ENCODE data around the gene NSRP1.

Gene NSRP1

GRCh38 chr17:30173649-30174048, 57.0 kb downstream of the NSRP1 start:
- Histone ChIP-seq H3K27me3 (ENCODE audit: control insufficient read depth in 1 of 2, insufficient read depth in 2 of 2, low read length in 2 of 2) (no peaks in the 10 kb centered on the region), H3K4me3 (ENCODE audit: low read depth in 1 of 2, low read length in 2 of 2) (no peak overlapping the region), H3K27ac (ENCODE audit: low read depth, low read length) (no peak overlapping the region), H3K4me1 (ENCODE audit: control insufficient read depth in 1 of 2, insufficient read depth in 2 of 2, low read length in 2 of 2) (peaks cover 0 to 4% of the 10 kb centered on the region in 2 donors), H3K9me3 (ENCODE audit: control insufficient read depth in 1 of 2, low read length in 2 of 2) (no peaks in the 10 kb centered on the region), H3K9ac (ENCODE audit: low read depth in 1 of 2, low read length in 2 of 2) (no peak overlapping the region), H3K36me3 (ENCODE audit: control insufficient read depth in 1 of 2, insufficient read depth in 2 of 2, low read length in 2 of 2) (peaks cover 0 to 17% of the 10 kb centered on the region in 2 donors)

DNA sequence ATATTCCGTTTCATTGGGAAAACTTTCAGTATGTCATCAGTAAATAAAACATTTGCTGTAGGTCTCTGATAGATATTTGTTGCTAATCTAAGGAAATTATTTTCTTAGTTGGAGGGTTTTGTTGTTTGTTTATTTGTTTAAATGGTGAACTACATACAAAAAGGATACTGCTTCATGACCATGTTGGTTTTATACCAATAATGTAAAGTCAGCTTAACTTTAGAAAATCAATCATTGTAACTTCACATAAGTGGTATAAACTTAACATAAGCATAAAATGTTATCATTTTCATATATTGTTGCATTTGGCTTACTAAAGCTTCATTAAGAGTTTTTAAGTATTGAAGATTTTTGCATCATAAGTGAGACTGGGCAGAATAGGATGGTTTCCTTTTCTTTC, 57.9 kb downstream of the NSRP1 start:
- no peaks in the 10 kb centered on the region for H3K9me3 ChIP-seq (ENCODE audit: control insufficient read depth in 1 of 2, low read length in 2 of 2)
- peaks cover 0 to 4% of the 10 kb centered on the region in 2 donors for H3K4me1 ChIP-seq (ENCODE audit: control insufficient read depth in 1 of 2, insufficient read depth in 2 of 2, low read length in 2 of 2)
- peaks cover 0 to 23% of the 10 kb centered on the region in 2 donors for H3K36me3 ChIP-seq (ENCODE audit: control insufficient read depth in 1 of 2, insufficient read depth in 2 of 2, low read length in 2 of 2)
- H3K9ac ChIP-seq (ENCODE audit: low read depth in 1 of 2, low read length in 2 of 2): no peak overlapping the region
- H3K27me3 ChIP-seq (ENCODE audit: control insufficient read depth in 1 of 2, insufficient read depth in 2 of 2, low read length in 2 of 2): no peaks in the 10 kb centered on the region
- no peak overlapping the region for H3K27ac ChIP-seq (ENCODE audit: low read depth, low read length)
- H3K4me3 ChIP-seq (ENCODE audit: low read depth in 1 of 2, low read length in 2 of 2): no peak overlapping the region

GRCh38 chr17:30176855-30177254, 60.2 kb downstream of the NSRP1 start:
- Histone ChIP-seq H3K9me3 (ENCODE audit: control insufficient read depth in 1 of 2, low read length in 2 of 2) (no peaks in the 10 kb centered on the region), H3K36me3 (ENCODE audit: control insufficient read depth in 1 of 2, insufficient read depth in 2 of 2, low read length in 2 of 2) (peaks cover 0 to 44% of the 10 kb centered on the region in 2 donors), H3K4me1 (ENCODE audit: control insufficient read depth in 1 of 2, insufficient read depth in 2 of 2, low read length in 2 of 2) (peaks cover 0 to 4% of the 10 kb centered on the region in 2 donors), H3K4me3 (ENCODE audit: low read depth in 1 of 2, low read length in 2 of 2) (no peak overlapping the region), H3K9ac (ENCODE audit: low read depth in 1 of 2, low read length in 2 of 2) (no peak overlapping the region), H3K27me3 (ENCODE audit: control insufficient read depth in 1 of 2, insufficient read depth in 2 of 2, low read length in 2 of 2) (no peaks in the 10 kb centered on the region), H3K27ac (ENCODE audit: low read depth, low read length) (no peak overlapping the region)

DNA sequence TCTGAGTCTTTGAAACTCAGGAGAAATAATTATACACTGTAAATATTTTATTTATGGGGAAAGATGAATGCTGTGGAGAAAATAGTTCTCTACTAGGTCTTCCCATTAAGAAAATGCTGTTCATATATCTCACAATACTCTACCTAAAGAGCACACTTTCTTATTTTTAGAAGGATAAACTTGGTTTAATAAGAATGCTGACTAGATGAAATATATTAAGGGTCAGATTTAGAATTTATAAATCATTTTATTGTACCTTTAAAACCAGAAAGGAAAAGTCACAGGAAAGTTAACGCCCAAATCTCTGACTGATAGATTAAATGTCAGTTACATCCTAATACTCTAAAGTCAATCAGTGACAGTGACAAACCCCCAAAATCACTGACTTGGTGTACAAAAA, 70.1 kb downstream of the NSRP1 start:
- H3K36me3 ChIP-seq (ENCODE audit: control insufficient read depth in 1 of 2, insufficient read depth in 2 of 2, low read length in 2 of 2): peaks cover 7 to 39% of the 10 kb centered on the region in 2 donors
- no peak overlapping the region for H3K27ac ChIP-seq (ENCODE audit: low read depth, low read length)
- no peaks in the 10 kb centered on the region for H3K4me1 ChIP-seq (ENCODE audit: control insufficient read depth in 1 of 2, insufficient read depth in 2 of 2, low read length in 2 of 2)
- no peaks in the 10 kb centered on the region for H3K9me3 ChIP-seq (ENCODE audit: control insufficient read depth in 1 of 2, low read length in 2 of 2)
- no peak overlapping the region for H3K9ac ChIP-seq (ENCODE audit: low read depth in 1 of 2, low read length in 2 of 2)
- no peaks in the 10 kb centered on the region for H3K27me3 ChIP-seq (ENCODE audit: control insufficient read depth in 1 of 2, insufficient read depth in 2 of 2, low read length in 2 of 2)
- H3K4me3 ChIP-seq (ENCODE audit: low read depth in 1 of 2, low read length in 2 of 2): no peak overlapping the region

- Histone ChIP-seq H3K9me3 (ENCODE audit: control insufficient read depth in 1 of 2, low read length in 2 of 2) (no peaks in the 10 kb centered on the region), H3K4me1 (ENCODE audit: control insufficient read depth in 1 of 2, insufficient read depth in 2 of 2, low read length in 2 of 2) (no peaks in the 10 kb centered on the region), H3K36me3 (ENCODE audit: control insufficient read depth in 1 of 2, insufficient read depth in 2 of 2, low read length in 2 of 2) (peaks cover 4 to 32% of the 10 kb centered on the region in 2 donors), H3K9ac (ENCODE audit: low read depth in 1 of 2, low read length in 2 of 2) (no peak overlapping the region), H3K27ac (ENCODE audit: low read depth, low read length) (no peak overlapping the region), H3K4me3 (ENCODE audit: low read depth in 1 of 2, low read length in 2 of 2) (no peak overlapping the region), H3K27me3 (ENCODE audit: control insufficient read depth in 1 of 2, insufficient read depth in 2 of 2, low read length in 2 of 2) (no peaks in the 10 kb centered on the region)
Measured at GRCh38 chr17:30187573-30187972, 71.0 kb downstream of the NSRP1 start.

DNA sequence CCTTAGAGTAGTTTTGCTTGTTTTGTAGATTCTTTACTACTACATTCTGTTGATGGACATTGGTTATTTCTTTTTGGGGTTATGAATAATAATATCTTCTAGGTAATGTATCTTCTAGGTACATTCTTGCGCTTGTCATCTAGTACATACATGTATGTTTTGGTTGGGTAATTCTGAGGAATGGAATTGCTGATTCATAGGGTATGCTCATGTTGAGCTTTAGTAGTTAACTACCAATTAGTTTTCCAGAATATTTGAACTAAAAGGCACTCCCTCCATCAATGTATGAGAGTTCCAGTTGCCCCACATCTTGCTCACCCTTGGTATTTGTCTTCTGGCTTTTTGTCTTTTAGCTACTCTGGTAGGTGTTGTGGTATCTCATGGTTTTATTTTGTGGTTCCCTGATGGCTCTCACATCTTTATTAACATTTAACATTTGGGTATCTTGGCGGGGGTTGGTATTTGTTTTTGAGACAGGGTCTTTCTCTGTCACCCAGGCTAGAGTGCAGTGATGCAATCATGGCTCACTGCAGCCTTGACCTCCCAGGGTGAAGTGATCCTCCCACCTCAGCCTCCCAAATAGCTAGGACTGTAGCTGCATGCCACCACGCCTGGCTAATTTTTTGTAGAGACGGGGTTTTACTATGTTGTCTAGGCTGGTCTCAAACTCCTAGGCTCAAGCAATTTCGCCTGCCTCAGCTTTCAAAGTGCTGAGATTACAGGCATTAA, 71.8 kb downstream of the NSRP1 start:
- peaks cover 4 to 30% of the 10 kb centered on the region in 2 donors for H3K36me3 ChIP-seq (ENCODE audit: control insufficient read depth in 1 of 2, insufficient read depth in 2 of 2, low read length in 2 of 2)
- H3K9me3 ChIP-seq (ENCODE audit: control insufficient read depth in 1 of 2, low read length in 2 of 2): no peaks in the 10 kb centered on the region
- H3K27ac ChIP-seq (ENCODE audit: low read depth, low read length): no peak overlapping the region
- H3K4me3 ChIP-seq (ENCODE audit: low read depth in 1 of 2, low read length in 2 of 2): no peak overlapping the region
- no peaks in the 10 kb centered on the region for H3K27me3 ChIP-seq (ENCODE audit: control insufficient read depth in 1 of 2, insufficient read depth in 2 of 2, low read length in 2 of 2)
- no peaks in the 10 kb centered on the region for H3K4me1 ChIP-seq (ENCODE audit: control insufficient read depth in 1 of 2, insufficient read depth in 2 of 2, low read length in 2 of 2)
- no peak overlapping the region for H3K9ac ChIP-seq (ENCODE audit: low read depth in 1 of 2, low read length in 2 of 2)

DNA sequence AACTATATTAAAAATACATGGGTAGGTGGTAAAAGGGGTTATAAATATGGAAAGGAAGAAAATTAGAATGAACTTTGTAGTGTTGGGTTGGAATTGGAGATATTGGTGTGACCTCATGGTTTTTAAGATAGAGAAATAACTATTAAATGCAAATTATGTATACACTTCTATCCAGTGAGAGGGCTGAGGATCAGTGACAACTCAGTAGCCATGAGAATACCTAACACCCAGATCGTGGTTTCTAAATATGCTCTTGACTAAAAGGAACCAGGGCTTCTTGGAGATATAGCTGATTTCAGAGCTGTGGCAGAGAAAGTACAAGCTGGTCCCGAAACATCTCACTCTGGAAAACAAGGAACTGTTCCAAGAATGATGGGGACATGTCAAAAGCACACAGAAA, 74.5 kb downstream of the NSRP1 start:
- Histone ChIP-seq H3K4me1 (ENCODE audit: control insufficient read depth in 1 of 2, insufficient read depth in 2 of 2, low read length in 2 of 2) (no peaks in the 10 kb centered on the region), H3K4me3 (ENCODE audit: low read depth in 1 of 2, low read length in 2 of 2) (no peak overlapping the region), H3K9ac (ENCODE audit: low read depth in 1 of 2, low read length in 2 of 2) (no peak overlapping the region), H3K27ac (ENCODE audit: low read depth, low read length) (no peak overlapping the region), H3K36me3 (ENCODE audit: control insufficient read depth in 1 of 2, insufficient read depth in 2 of 2, low read length in 2 of 2) (peaks cover 0 to 6% of the 10 kb centered on the region in 2 donors), H3K9me3 (ENCODE audit: control insufficient read depth in 1 of 2, low read length in 2 of 2) (no peaks in the 10 kb centered on the region), H3K27me3 (ENCODE audit: control insufficient read depth in 1 of 2, insufficient read depth in 2 of 2, low read length in 2 of 2) (no peaks in the 10 kb centered on the region)

GRCh38 chr17:30196504-30196903, 79.9 kb downstream of the NSRP1 start:
- no peak overlapping the region for H3K27ac ChIP-seq (ENCODE audit: low read depth, low read length)
- no peaks in the 10 kb centered on the region for H3K36me3 ChIP-seq (ENCODE audit: control insufficient read depth in 1 of 2, insufficient read depth in 2 of 2, low read length in 2 of 2)
- H3K9ac ChIP-seq (ENCODE audit: low read depth in 1 of 2, low read length in 2 of 2): no peak overlapping the region
- H3K4me1 ChIP-seq (ENCODE audit: control insufficient read depth in 1 of 2, insufficient read depth in 2 of 2, low read length in 2 of 2): no peaks in the 10 kb centered on the region
- no peaks in the 10 kb centered on the region for H3K9me3 ChIP-seq (ENCODE audit: control insufficient read depth in 1 of 2, low read length in 2 of 2)
- H3K4me3 ChIP-seq (ENCODE audit: low read depth in 1 of 2, low read length in 2 of 2): no peak overlapping the region
- H3K27me3 ChIP-seq (ENCODE audit: control insufficient read depth in 1 of 2, insufficient read depth in 2 of 2, low read length in 2 of 2): no peaks in the 10 kb centered on the region

DNA sequence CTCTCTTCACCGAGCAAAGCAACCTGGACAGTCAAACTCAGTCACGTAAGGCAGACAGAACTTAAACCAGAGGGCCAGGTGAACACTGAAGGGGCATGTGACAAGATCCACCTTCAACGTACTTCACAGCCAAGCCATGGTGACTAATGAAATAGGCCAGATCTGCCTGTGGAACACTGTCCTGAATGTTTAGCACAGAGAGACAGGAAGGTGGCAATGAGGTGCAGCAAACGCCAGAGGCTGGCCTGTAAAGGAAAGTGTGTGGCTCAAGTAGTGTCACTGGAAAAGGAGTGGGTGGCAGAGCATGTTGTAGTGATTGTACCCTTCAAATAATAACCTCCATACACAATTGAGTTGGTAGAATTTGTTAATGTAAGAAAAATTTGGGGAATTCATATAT, 80.8 kb downstream of the NSRP1 start:
- Histone ChIP-seq H3K4me3 (ENCODE audit: low read depth in 1 of 2, low read length in 2 of 2) (no peak overlapping the region), H3K4me1 (ENCODE audit: control insufficient read depth in 1 of 2, insufficient read depth in 2 of 2, low read length in 2 of 2) (no peaks in the 10 kb centered on the region), H3K9ac (ENCODE audit: low read depth in 1 of 2, low read length in 2 of 2) (no peak overlapping the region), H3K27ac (ENCODE audit: low read depth, low read length) (no peak overlapping the region), H3K36me3 (ENCODE audit: control insufficient read depth in 1 of 2, insufficient read depth in 2 of 2, low read length in 2 of 2) (no peaks in the 10 kb centered on the region), H3K27me3 (ENCODE audit: control insufficient read depth in 1 of 2, insufficient read depth in 2 of 2, low read length in 2 of 2) (no peaks in the 10 kb centered on the region), H3K9me3 (ENCODE audit: control insufficient read depth in 1 of 2, low read length in 2 of 2) (no peaks in the 10 kb centered on the region)

DNA sequence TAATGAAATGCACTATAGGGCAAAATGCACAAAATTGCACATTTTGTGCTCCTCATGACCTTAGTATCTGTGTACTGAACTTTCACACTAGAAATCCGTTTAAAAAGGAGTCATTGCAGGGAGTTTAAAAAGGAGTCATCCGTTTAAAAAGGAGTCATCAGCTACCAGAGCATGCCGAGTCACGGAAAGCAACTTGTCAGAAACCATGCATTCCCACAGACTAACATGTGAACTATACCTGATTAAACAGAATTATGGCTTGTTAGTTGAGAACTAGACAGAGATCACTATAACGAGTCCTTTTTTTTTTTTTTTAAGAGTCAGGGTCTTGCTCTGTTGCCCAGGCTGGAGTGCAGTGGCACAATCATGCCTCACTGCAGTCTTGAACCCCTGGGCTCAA, 83.0 kb downstream of the NSRP1 start:
- Histone ChIP-seq H3K27me3 (ENCODE audit: control insufficient read depth in 1 of 2, insufficient read depth in 2 of 2, low read length in 2 of 2) (no peaks in the 10 kb centered on the region), H3K36me3 (ENCODE audit: control insufficient read depth in 1 of 2, insufficient read depth in 2 of 2, low read length in 2 of 2) (no peaks in the 10 kb centered on the region), H3K27ac (ENCODE audit: low read depth, low read length) (no peak overlapping the region), H3K4me3 (ENCODE audit: low read depth in 1 of 2, low read length in 2 of 2) (no peak overlapping the region), H3K9ac (ENCODE audit: low read depth in 1 of 2, low read length in 2 of 2) (no peak overlapping the region), H3K4me1 (ENCODE audit: control insufficient read depth in 1 of 2, insufficient read depth in 2 of 2, low read length in 2 of 2) (no peaks in the 10 kb centered on the region), H3K9me3 (ENCODE audit: control insufficient read depth in 1 of 2, low read length in 2 of 2) (no peaks in the 10 kb centered on the region)
